Hepatic stellate cell (primary cell): ENCODE measurements around the gene RNASEH2C.
"Not testable (repeated sequence)": the region's sequence is repeated elsewhere in the genome, so short reads cannot be mapped to it uniquely, and the experiment has no call there.

Experiments
- DNase-seq: peaks from one replicate; pipeline ENCODE4 v3.0.0; 2011; ENCODE audit warnings: low spot score

Gene RNASEH2C

GRCh38 chr11:65683480-65683879 lies 37.1 kb downstream of the RNASEH2C start:
- DNase-seq = not testable (repeated sequence)

GRCh38 chr11:65680192-65680743 lies 40.3 kb downstream of the RNASEH2C start:
- DNase-seq = no peak

- no peak for DNase-seq
Observed at GRCh38 chr11:65672982-65673381, 47.6 kb downstream of the RNASEH2C start.

- DNase-seq = no peak
Observed at GRCh38 chr11:65672180-65672860, 48.3 kb downstream of the RNASEH2C start.
